Measurements from ENCODE around the gene IFFO2. TPM values are rescaled to one million over a fixed set of nuclear protein-coding genes. Genes with fewer than 3 reads are reported as not detected.

IFFO2 gene
- total and polyA plus RNA-seq, 2 of the 8 experiments (the other 6 are each of a cell fraction or from before 2014, with no cell fraction given), result 6.6 to 10.4 TPM

DNA sequence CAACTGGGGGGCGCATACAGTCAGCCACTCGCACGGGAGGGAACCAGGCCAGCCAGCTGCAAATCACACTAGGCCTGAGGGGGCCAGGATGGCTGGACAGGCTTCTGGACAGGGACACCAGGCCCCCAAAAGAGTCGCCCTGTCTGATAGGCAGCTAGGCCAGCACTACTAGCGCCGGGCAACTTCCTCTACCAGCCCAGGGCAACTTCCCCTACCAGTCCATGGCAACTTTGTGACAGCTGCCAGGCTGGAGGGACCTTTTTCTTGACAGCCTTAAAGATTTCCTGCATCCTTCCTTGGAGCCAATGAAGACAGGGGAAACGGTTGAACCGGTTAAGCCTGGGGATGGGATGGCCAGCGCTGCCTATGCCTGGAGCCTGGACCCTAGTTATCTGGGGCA lies 5.1 kb downstream of the IFFO2 start:
- no peak overlapping the region for H3K4ac ChIP-seq (replicated peaks; ENCODE audit: insufficient read length, low read depth, low read length)
- no peak for FAIRE-seq
- H4K5ac ChIP-seq (ENCODE audit: insufficient read length, low read depth, low read length), result no peak overlapping the region
- H2BK20ac ChIP-seq (ENCODE audit: low read length), result no peak overlapping the region
- no peak overlapping the region for H3K9ac ChIP-seq (replicated peaks in 1 of 4; ENCODE audit: extremely low read depth in 1 of 4, low read depth in 3 of 4, low read length in 3 of 4)
- peak overlapping the region; percentile 2; the same call in 1 of the 2 replicates for H2BK12ac ChIP-seq (ENCODE audit: low read depth, low read length)
- 0 out of 2 replicates have a peak overlapping the region, but pooled peaks have one; percentile 43 for H3K18ac ChIP-seq (ENCODE audit: extremely low read depth, low read length)
- no peak overlapping the region for H2AFZ ChIP-seq (ENCODE audit: low read length)
- no peak overlapping the region for H3K23ac ChIP-seq (ENCODE audit: insufficient read length)
- POLR2A ChIA-PET (ENCODE audit: partially characterized antibody), result interaction anchor here (0.5 to 3.5 kb wide), 3 partner anchors 10 to 941 kb away, joined by 4 to 20 read pairs (median 4); no protein-coding TSS in a partner anchor
- no peak for DNase-seq (ENCODE audit: low read depth in 1 of 2, low spot score in 2 of 2)
- 0 out of 2 replicates have a peak overlapping the region, but pooled peaks have one; percentile 15 for H3K27ac ChIP-seq (ENCODE audit: low read depth, low read length)
- H2AK5ac ChIP-seq (ENCODE audit: low read depth, low read length), result no peak overlapping the region
- no peak overlapping the region for H3K4me3 ChIP-seq (ENCODE audit: extremely low read depth in 1 of 4, insufficient read depth in 2 of 4, low read depth in 3 of 4, low read length in 4 of 4)
- H3K4me1 ChIP-seq (replicated peaks in 1 of 4; ENCODE audit: control insufficient read depth in 3 of 4, insufficient read depth in 4 of 4, low read length in 3 of 4), result peaks cover 14 to 18% (median 15%) of the 10 kb centered on the region in 4 experiments
- no peaks in the 10 kb centered on the region for H3K79me2 ChIP-seq (ENCODE audit: control insufficient read depth in 1 of 2, insufficient read depth in 2 of 2, low read length in 2 of 2)
- no peak overlapping the region for H2BK5ac ChIP-seq (ENCODE audit: low read depth, low read length)
- H2BK15ac ChIP-seq (ENCODE audit: low read length), result no peak overlapping the region
- H3K79me1 ChIP-seq (ENCODE audit: low read depth, low read length), result 0 out of 2 replicates have a peak, but pooled peaks cover 3% of the 10 kb centered on the region
- 94% methylated on average over 9 of the region's 9 CpGs; no CpG with 5 or more reads in 1 of the 2 experiments for WGBS, 2 experiments (ENCODE audit: extremely low coverage in 1 of 2, insufficient coverage in 1 of 2, insufficient read length in 1 of 2, insufficient replicate concordance in 2 of 2, low coverage in 1 of 2, low lambda C conversion rate in 2 of 2, missing lambda C conversion rate in 1 of 2)
- no peak overlapping the region for H4K91ac ChIP-seq (replicated peaks; ENCODE audit: insufficient read length, low read length)
- H3K14ac ChIP-seq (ENCODE audit: insufficient read length), result no peak overlapping the region
- peaks cover 2 to 3% of the 10 kb centered on the region in 2 experiments for H4K20me1 ChIP-seq (replicated peaks in 1 of 2; ENCODE audit: control insufficient read depth in 1 of 2, insufficient read depth in 2 of 2, low read length in 2 of 2)
- 0 out of 2 replicates have a peak overlapping the region, but pooled peaks have one; percentile 38 for H4K8ac ChIP-seq (ENCODE audit: extremely low read depth, insufficient read depth, low read length)
- H2BK120ac ChIP-seq (replicated peaks; ENCODE audit: low read depth, low read length), result no peak overlapping the region
- H3K36me3 ChIP-seq (ENCODE audit: control insufficient read depth in 2 of 4, insufficient read depth in 4 of 4, low read length in 3 of 4), result no peaks in the 10 kb centered on the region
- H3K4me2 ChIP-seq (ENCODE audit: insufficient read depth in 1 of 2, low read depth in 2 of 2, low read length in 2 of 2), result no peak overlapping the region
- no peaks in the 10 kb centered on the region for H3K9me3 ChIP-seq (ENCODE audit: insufficient read depth in 2 of 2, low read depth in 1 of 2, low read length in 1 of 2)
- H3K27me3 ChIP-seq (replicated peaks in 1 of 4; ENCODE audit: control insufficient read depth in 3 of 4, extremely low read depth in 1 of 4, insufficient read depth in 3 of 4, low read length in 3 of 4), result peaks cover 0 to 22% (median 15%) of the 10 kb centered on the region in 4 experiments; a peak in 5 of 7 replicates
- H3K23me2 ChIP-seq (ENCODE audit: low read depth, low read length), result peaks cover 9% of the 10 kb centered on the region; the same call in 1 of the 2 replicates
- no peak overlapping the region for H3K56ac ChIP-seq (replicated peaks; ENCODE audit: insufficient read length, low read depth, low read length)
- CTCF ChIA-PET (ENCODE audit: partially characterized antibody), result interaction anchor here (0.8 to 5.6 kb wide), 8 partner anchors 10 to 58 kb away, joined by 3 to 60 read pairs (median 6); no protein-coding TSS in a partner anchor
- TF ChIP-seq SP1 (IDR thresholded peaks at IDR 0.05; ENCODE audit: low read depth, low read length) (no peak), EZH2 (IDR thresholded peaks at IDR 0.05; ENCODE audit: low read depth, low read length, severe bottlenecking) (no peak), SP4 (IDR thresholded peaks at IDR 0.05; ENCODE audit: low read length) (no peak), SRF (IDR thresholded peaks at IDR 0.05; ENCODE audit: low read depth, low read length) (no peak), SAP30 (IDR thresholded peaks at IDR 0.05; ENCODE audit: insufficient read depth, insufficient replicate concordance, low read length) (no peak), HDAC6 (IDR thresholded peaks at IDR 0.05; ENCODE audit: low read depth, low read length) (no peak), RFX5 (IDR thresholded peaks at IDR 0.05; ENCODE audit: borderline replicate concordance, low read depth, low read length) (no peak), SP2 (IDR thresholded peaks at IDR 0.05; ENCODE audit: low read length) (no peak), SIN3A (conservative IDR thresholded peaks at IDR 0.05 in 1 of 2, IDR thresholded peaks at IDR 0.05 in 1 of 2; ENCODE audit: low read depth in 1 of 2, low read length in 2 of 2) (no peak), CHD2 (IDR thresholded peaks at IDR 0.05; ENCODE audit: low read length) (no peak)
- TF ChIP-seq, protein P1, sequence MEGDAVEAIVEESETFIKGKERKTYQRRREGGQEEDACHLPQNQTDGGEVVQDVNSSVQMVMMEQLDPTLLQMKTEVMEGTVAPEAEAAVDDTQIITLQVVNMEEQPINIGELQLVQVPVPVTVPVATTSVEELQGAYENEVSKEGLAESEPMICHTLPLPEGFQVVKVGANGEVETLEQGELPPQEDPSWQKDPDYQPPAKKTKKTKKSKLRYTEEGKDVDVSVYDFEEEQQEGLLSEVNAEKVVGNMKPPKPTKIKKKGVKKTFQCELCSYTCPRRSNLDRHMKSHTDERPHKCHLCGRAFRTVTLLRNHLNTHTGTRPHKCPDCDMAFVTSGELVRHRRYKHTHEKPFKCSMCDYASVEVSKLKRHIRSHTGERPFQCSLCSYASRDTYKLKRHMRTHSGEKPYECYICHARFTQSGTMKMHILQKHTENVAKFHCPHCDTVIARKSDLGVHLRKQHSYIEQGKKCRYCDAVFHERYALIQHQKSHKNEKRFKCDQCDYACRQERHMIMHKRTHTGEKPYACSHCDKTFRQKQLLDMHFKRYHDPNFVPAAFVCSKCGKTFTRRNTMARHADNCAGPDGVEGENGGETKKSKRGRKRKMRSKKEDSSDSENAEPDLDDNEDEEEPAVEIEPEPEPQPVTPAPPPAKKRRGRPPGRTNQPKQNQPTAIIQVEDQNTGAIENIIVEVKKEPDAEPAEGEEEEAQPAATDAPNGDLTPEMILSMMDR (IDR thresholded peaks at IDR 0.05; ENCODE audit: control extremely low read depth in 1 of 3, insufficient read depth in 1 of 3, low read depth in 1 of 3, low read length in 3 of 3), result no peak
